ENCODE measurements around the gene MB21D2.

The MB21D2 gene

GRCh38 chr3:192833177-192833890 is 84.3 kb downstream of the MB21D2 start:
- no peak for DNase-seq (ENCODE audit: low read depth)

- no peak for DNase-seq (ENCODE audit: low read depth)
Measured at GRCh38 chr3:192831801-192832347, 85.8 kb downstream of the MB21D2 start.

- no peak for DNase-seq (ENCODE audit: low read depth)
Measured at GRCh38 chr3:192831111-192831644, 86.5 kb downstream of the MB21D2 start.

- DNase-seq (ENCODE audit: low read depth), result no peak
Measured at GRCh38 chr3:192830291-192831110, 87.2 kb downstream of the MB21D2 start.

- no peak for DNase-seq (ENCODE audit: low read depth)
Measured at GRCh38 chr3:192827863-192828594, 89.6 kb downstream of the MB21D2 start.

- no peak for DNase-seq (ENCODE audit: low read depth)
Measured at GRCh38 chr3:192827208-192827607, 90.4 kb downstream of the MB21D2 start.

GRCh38 chr3:192826214-192827006 is 91.2 kb downstream of the MB21D2 start:
- DNase-seq (ENCODE audit: low read depth), result no peak

GRCh38 chr3:192825657-192826200 is 91.9 kb downstream of the MB21D2 start:
- DNase-seq (ENCODE audit: low read depth), result no peak

- DNase-seq (ENCODE audit: low read depth), result no peak
Measured at GRCh38 chr3:192825216-192825615, 92.4 kb downstream of the MB21D2 start.

- DNase-seq (ENCODE audit: low read depth), result no peak
Measured at GRCh38 chr3:192824313-192824712, 93.3 kb downstream of the MB21D2 start.

GRCh38 chr3:192821161-192821560 is 96.5 kb downstream of the MB21D2 start:
- DNase-seq (ENCODE audit: low read depth), result no peak

GRCh38 chr3:192820161-192820560 is 97.5 kb downstream of the MB21D2 start:
- DNase-seq (ENCODE audit: low read depth), result no peak

- no peak for DNase-seq (ENCODE audit: low read depth)
Measured at GRCh38 chr3:192819001-192819569, 98.6 kb downstream of the MB21D2 start.

- DNase-seq (ENCODE audit: low read depth), result no peak
Measured at GRCh38 chr3:192818126-192818525, 99.5 kb downstream of the MB21D2 start.

- DNase-seq (ENCODE audit: low read depth), result no peak
Measured at GRCh38 chr3:192817506-192817905, 100.2 kb downstream of the MB21D2 start.

GRCh38 chr3:192817053-192817452 is 100.6 kb downstream of the MB21D2 start:
- no peak for DNase-seq (ENCODE audit: low read depth)

GRCh38 chr3:192816351-192816750 is 101.3 kb downstream of the MB21D2 start:
- no peak for DNase-seq (ENCODE audit: low read depth)

- no peak for DNase-seq (ENCODE audit: low read depth)
Measured at GRCh38 chr3:192812743-192813383, 104.8 kb downstream of the MB21D2 start.

- DNase-seq (ENCODE audit: low read depth), result no peak
Measured at GRCh38 chr3:192805711-192806110, 111.9 kb downstream of the MB21D2 start.

- no peak for DNase-seq (ENCODE audit: low read depth)
Measured at GRCh38 chr3:192804502-192804901, 113.2 kb downstream of the MB21D2 start.
